Cardiac septum (tissue), 1 donor: ENCODE data around the gene ERBB3. TPM values are rescaled to one million over a fixed set of nuclear protein-coding genes. Genes with fewer than 3 reads are reported as not detected.

Experiments
- total RNA-seq: library from RNA; stranded (reverse); fragmentation: NEBNext Ultra II Directional; extraction: Animal tissue kit (Norgen Biotek cat#: 25700); gene quantifications from one replicate; pipeline ENCODE4 v1.2.1, GENCODE V29; 2021
- donor health status: DM: no; HTN: no; CAD: no.

The ERBB3 gene
- total RNA-seq, 1 donor from 2014 or later, result 1.5 TPM

Other genes with a start within 250 kb of the ERBB3 start
- 1.6 TPM for gene MMP19, start 237.2 kb upstream of the ERBB3 start, total RNA-seq
- 13.5 TPM for gene PYM1, start 152.3 kb upstream of the ERBB3 start, total RNA-seq
- 9.7 TPM for gene DGKA, start 149.0 kb upstream of the ERBB3 start, total RNA-seq
- 0.75 TPM for gene PMEL, start 114.1 kb upstream of the ERBB3 start, total RNA-seq
- 9.1 TPM for gene CDK2, start 113.3 kb upstream of the ERBB3 start, total RNA-seq
- gene RAB5B, start 106.1 kb upstream of the ERBB3 start, total RNA-seq, result 108 TPM
- 25.0 TPM for gene SUOX, start 82.9 kb upstream of the ERBB3 start, total RNA-seq
- 8.4 TPM for gene IKZF4, start 59.1 kb upstream of the ERBB3 start, total RNA-seq
- 39.5 TPM for gene RPS26, start 38.2 kb upstream of the ERBB3 start, total RNA-seq
- 61.6 TPM for gene PA2G4, start 24.4 kb downstream of the ERBB3 start, total RNA-seq
- 1,517 TPM for gene RPL41, start 36.5 kb downstream of the ERBB3 start, total RNA-seq
- gene ZC3H10, start 38.1 kb downstream of the ERBB3 start, total RNA-seq, result 6.0 TPM
- gene ESYT1, start 48.1 kb downstream of the ERBB3 start, total RNA-seq, result 36.2 TPM
- gene MYL6B, start 72.4 kb downstream of the ERBB3 start, total RNA-seq, result 37.6 TPM
- 792 TPM for gene MYL6, start 78.2 kb downstream of the ERBB3 start, total RNA-seq
- gene SMARCC2, start 109.3 kb downstream of the ERBB3 start, total RNA-seq, result 71.5 TPM
- gene RNF41, start 141.8 kb downstream of the ERBB3 start, total RNA-seq, result 40.7 TPM
- 19.6 TPM for gene NABP2, start 144.2 kb downstream of the ERBB3 start, total RNA-seq
- gene SLC39A5, start 149.9 kb downstream of the ERBB3 start, total RNA-seq, result not detected
- gene ANKRD52, start 178.2 kb downstream of the ERBB3 start, total RNA-seq, result 28.8 TPM
- gene COQ10A, start 186.8 kb downstream of the ERBB3 start, total RNA-seq, result 86.8 TPM
- 570 TPM for gene CS, start 220.2 kb downstream of the ERBB3 start, total RNA-seq
- gene CNPY2, start 235.8 kb downstream of the ERBB3 start, total RNA-seq, result 38.0 TPM